ENCODE results near the gene MAML3.
"Not testable (repeated sequence)": the region's sequence is repeated elsewhere in the genome, so short reads cannot be mapped to it uniquely, and the experiment has no call there.

The MAML3 gene

GRCh38 chr4:139711461-139711860 is 442.5 kb downstream of the MAML3 start:
- POLR2A ChIA-PET, result no interaction called here
- CTCF ChIA-PET, result interaction anchor here (1.5 kb wide), 1 partner anchor 47 kb away, joined by 3 read pairs; no protein-coding TSS in a partner anchor
- no peak for TF ChIP-seq ELF4 (IDR thresholded peaks at IDR 0.05)
- TF ChIP-seq BHLHE40 (IDR thresholded peaks at IDR 0.05; ENCODE audit: borderline replicate concordance), result no peak
- no peak for TF ChIP-seq FOXK2 (IDR thresholded peaks at IDR 0.05)
- TF ChIP-seq LEF1 (IDR thresholded peaks at IDR 0.05; ENCODE audit: borderline replicate concordance), result no peak
- TF ChIP-seq FOXA1 (IDR thresholded peaks at IDR 0.05), result no peak
- TF ChIP-seq TARDBP (IDR thresholded peaks at IDR 0.05), result no peak
- no peak for TF ChIP-seq FOXM1 (IDR thresholded peaks at IDR 0.05; ENCODE audit: borderline replicate concordance)
- no peak for TF ChIP-seq SUZ12 (IDR thresholded peaks at IDR 0.05)
- TF ChIP-seq CTBP1 (IDR thresholded peaks at IDR 0.05; ENCODE audit: borderline replicate concordance), result no peak
- no peak for TF ChIP-seq SP1 (IDR thresholded peaks at IDR 0.05)
- no peak for TF ChIP-seq PKNOX1 (IDR thresholded peaks at IDR 0.05)
- no peak for TF ChIP-seq NFRKB (IDR thresholded peaks at IDR 0.05)
- DNase-seq (ENCODE audit: extremely low spot score), result no peak

GRCh38 chr4:139710073-139710472 is 443.9 kb downstream of the MAML3 start:
- ChIA-PET POLR2A (no interaction called here), CTCF (interaction anchor here (0.6 to 1.5 kb wide), 3 partner anchors 24 to 58 kb away, joined by 3 read pairs; no protein-coding TSS in a partner anchor)
- no peak for DNase-seq (ENCODE audit: extremely low spot score)
- TF ChIP-seq LEF1 (IDR thresholded peaks at IDR 0.05; ENCODE audit: borderline replicate concordance) (no peak), FOXM1 (IDR thresholded peaks at IDR 0.05; ENCODE audit: borderline replicate concordance) (no peak), ARNT (IDR thresholded peaks at IDR 0.05) (no peak), NFRKB (IDR thresholded peaks at IDR 0.05) (no peak), TARDBP (IDR thresholded peaks at IDR 0.05) (no peak), FOXK2 (IDR thresholded peaks at IDR 0.05) (no peak), CTBP1 (IDR thresholded peaks at IDR 0.05; ENCODE audit: borderline replicate concordance) (no peak), HDGF (IDR thresholded peaks at IDR 0.05; ENCODE audit: borderline replicate concordance) (no peak)

- ChIA-PET CTCF (interaction anchor here (0.6 to 1.5 kb wide), 3 partner anchors 25 to 58 kb away, joined by 3 read pairs; no protein-coding TSS in a partner anchor), POLR2A (no interaction called here)
- TF ChIP-seq SP1 (IDR thresholded peaks at IDR 0.05) (no peak), FOXA1 (IDR thresholded peaks at IDR 0.05) (no peak), ARNT (IDR thresholded peaks at IDR 0.05) (no peak), BHLHE40 (IDR thresholded peaks at IDR 0.05; ENCODE audit: borderline replicate concordance) (no peak), NFRKB (IDR thresholded peaks at IDR 0.05) (no peak), HDGF (IDR thresholded peaks at IDR 0.05; ENCODE audit: borderline replicate concordance) (no peak), FOXM1 (IDR thresholded peaks at IDR 0.05; ENCODE audit: borderline replicate concordance) (no peak), ZNF384 (IDR thresholded peaks at IDR 0.05) (no peak), FOXK2 (IDR thresholded peaks at IDR 0.05) (no peak), PKNOX1 (IDR thresholded peaks at IDR 0.05) (no peak), L3MBTL2 (conservative IDR thresholded peaks at IDR 0.05) (no peak), LEF1 (IDR thresholded peaks at IDR 0.05; ENCODE audit: borderline replicate concordance) (no peak), SUZ12 (IDR thresholded peaks at IDR 0.05) (no peak)
- no peak for DNase-seq (ENCODE audit: extremely low spot score)
Measured at GRCh38 chr4:139709660-139710059, 444.3 kb downstream of the MAML3 start.

GRCh38 chr4:139704915-139705485 is 449.0 kb downstream of the MAML3 start:
- no peak for TF ChIP-seq NFRKB (IDR thresholded peaks at IDR 0.05)
- TF ChIP-seq LEF1 (IDR thresholded peaks at IDR 0.05; ENCODE audit: borderline replicate concordance), result no peak
- TF ChIP-seq TARDBP (IDR thresholded peaks at IDR 0.05), result no peak
- no peak for TF ChIP-seq PKNOX1 (IDR thresholded peaks at IDR 0.05)
- no peak for TF ChIP-seq SUZ12 (IDR thresholded peaks at IDR 0.05)
- TF ChIP-seq FOXM1 (IDR thresholded peaks at IDR 0.05; ENCODE audit: borderline replicate concordance), result no peak
- no peak for TF ChIP-seq ELF4 (IDR thresholded peaks at IDR 0.05)
- TF ChIP-seq L3MBTL2 (conservative IDR thresholded peaks at IDR 0.05), result no peak
- TF ChIP-seq FOXA1 (IDR thresholded peaks at IDR 0.05), result no peak
- TF ChIP-seq SP1 (IDR thresholded peaks at IDR 0.05), result no peak
- TF ChIP-seq ARNT (IDR thresholded peaks at IDR 0.05), result no peak
- no peak for TF ChIP-seq CTBP1 (IDR thresholded peaks at IDR 0.05; ENCODE audit: borderline replicate concordance)
- no peak for TF ChIP-seq FOXK2 (IDR thresholded peaks at IDR 0.05)
- TF ChIP-seq BHLHE40 (IDR thresholded peaks at IDR 0.05; ENCODE audit: borderline replicate concordance), result no peak
- no peak for TF ChIP-seq ZNF384 (IDR thresholded peaks at IDR 0.05)
- TF ChIP-seq HDGF (IDR thresholded peaks at IDR 0.05; ENCODE audit: borderline replicate concordance), result no peak
- no peak for DNase-seq (ENCODE audit: extremely low spot score)
- ChIA-PET CTCF (interaction anchor here (0.7 to 1.5 kb wide), 3 partner anchors 11 to 197 kb away, joined by 3 to 5 read pairs (median 3); no protein-coding TSS in a partner anchor), POLR2A (no interaction called here)

- ChIA-PET POLR2A (no interaction called here), CTCF (no interaction called here)
Measured at GRCh38 chr4:139700568-139700967, 453.4 kb downstream of the MAML3 start.

GRCh38 chr4:139698167-139698925 is 455.6 kb downstream of the MAML3 start:
- DNase-seq (ENCODE audit: extremely low spot score); POLR2A ChIA-PET: not testable (repeated sequence)
- CTCF ChIA-PET, result interaction anchor here (1.2 to 1.4 kb wide), 2 partner anchors 17 to 32 kb away, joined by 3 to 6 read pairs; partner anchors contain the start of gene MGST2

More at GRCh38 chr4:139700568-139700967, 453.4 kb downstream of the MAML3 start:
- no peak for TF ChIP-seq NFRKB (IDR thresholded peaks at IDR 0.05)
- TF ChIP-seq ARNT (IDR thresholded peaks at IDR 0.05), result no peak
- no peak for TF ChIP-seq LEF1 (IDR thresholded peaks at IDR 0.05; ENCODE audit: borderline replicate concordance)
- no peak for TF ChIP-seq L3MBTL2 (conservative IDR thresholded peaks at IDR 0.05)
- no peak for TF ChIP-seq ZNF384 (IDR thresholded peaks at IDR 0.05)
- no peak for TF ChIP-seq FOXA1 (IDR thresholded peaks at IDR 0.05)
- TF ChIP-seq TARDBP (IDR thresholded peaks at IDR 0.05), result no peak
- TF ChIP-seq SUZ12 (IDR thresholded peaks at IDR 0.05), result no peak
- TF ChIP-seq SP1 (IDR thresholded peaks at IDR 0.05), result no peak
- no peak for TF ChIP-seq BHLHE40 (IDR thresholded peaks at IDR 0.05; ENCODE audit: borderline replicate concordance)
- no peak for DNase-seq (ENCODE audit: extremely low spot score)
